Activated B cell treated with CpG ODN at 0.5 μM for 24 hours (primary cell): ENCODE data around the gene KCTD16. TPM values are rescaled to one million over a fixed set of nuclear protein-coding genes. Genes with fewer than 3 reads are reported as not detected.

Source experiments
- ATAC-seq: fragments of 200-7000 bp; cut with Tn5 transposase; one replicate; pipeline ENCODE4 v1.10.0; 2021; ENCODE audit warnings: low read depth, mild to moderate bottlenecking, moderate library complexity
- CTCF ChIA-PET: fragments of 350-600 bp; sonication (Branson Sonifier 250); formaldehyde crosslinking; loops from one replicate; lab custom pipeline; 2021; ENCODE audit warnings: antibody characterized with exemption; lab: Charles Lee
- POLR2A ChIA-PET: fragments of 350-600 bp; sonication (Branson Sonifier 250); formaldehyde crosslinking; loops from one replicate; lab custom pipeline; 2021; ENCODE audit warnings: antibody characterized with exemption; lab: Charles Lee
- DNase-seq: peaks from one replicate; pipeline ENCODE4 v3.0.0; 2022
- H3K27ac Mint-ChIP-seq: one replicate; pipeline ENCODE4 v1.8.0; 2020; ENCODE audit warnings: mixed read lengths
- H3K27me3 Mint-ChIP-seq: one replicate; pipeline ENCODE4 v1.8.0; 2021; ENCODE audit warnings: mixed read lengths
- H3K36me3 Mint-ChIP-seq: one replicate; pipeline ENCODE4 v1.8.0; 2021; ENCODE audit warnings: low read depth, mixed read lengths
- H3K4me1 Mint-ChIP-seq: one replicate; pipeline ENCODE4 v1.8.0; 2021; ENCODE audit warnings: mixed read lengths
- H3K4me3 Mint-ChIP-seq: one replicate; pipeline ENCODE4 v1.8.0; 2020; ENCODE audit warnings: mild to moderate bottlenecking, mixed read lengths
- H3K9me3 Mint-ChIP-seq: one replicate; pipeline ENCODE4 v1.8.0; 2020; ENCODE audit warnings: mixed read lengths
- CTCF ChIP-seq: fragments of 200-600 bp; IDR thresholded peaks from one replicate; pipeline ENCODE4 v1.8.0; 2022; ENCODE audit warnings: antibody characterized with exemption, mild to moderate bottlenecking
- intact Hi-C: fragments of 100-400 bp; cut with micrococcal nuclease; formaldehyde crosslinking; loops from one replicate; pipeline ENCODE4 v1.15.1; 2024
- total RNA-seq: library from RNA; stranded (reverse); gene quantifications from 2 replicates; pipeline ENCODE4 v1.2.3, GENCODE V29; 2022

KCTD16 gene
- total RNA-seq, 1 donor from 2014 or later = not detected

GRCh38 chr5:144142139-144142823 lies 28.4 kb upstream of the KCTD16 start:
- intact Hi-C loops = loop anchor here (1.0 kb wide), 3 partner anchors 50 to 1220 kb away; no protein-coding TSS in a partner anchor
- peak; percentile 90 for ATAC-seq

GRCh38 chr5:144142824-144143162 lies 27.9 kb upstream of the KCTD16 start:
- TF ChIP-seq CTCF = no peak
- ATAC-seq (no peak), DNase-seq (no peak)
- H3K4me3 Mint-ChIP-seq = no peak overlapping the region
- H3K36me3 Mint-ChIP-seq = no peaks in the 10 kb centered on the region
- no peaks in the 10 kb centered on the region for H3K9me3 Mint-ChIP-seq
- intact Hi-C loops = loop anchor here (1.0 kb wide), 3 partner anchors 50 to 1220 kb away; no protein-coding TSS in a partner anchor
- ChIA-PET POLR2A (interaction anchor here (0.7 to 1.5 kb wide), 2 partner anchors 28 to 739 kb away, joined by 3 read pairs; partner anchors contain the start of genes KCTD16 and YIPF5), CTCF (interaction anchor here (0.8 to 1.8 kb wide), 4 partner anchors 9 to 49 kb away, joined by 3 to 5 read pairs (median 4); partner anchors contain the start of genes KCTD16 and YIPF5)
- no peak overlapping the region for H3K27ac Mint-ChIP-seq
- no peaks in the 10 kb centered on the region for H3K27me3 Mint-ChIP-seq
- H3K4me1 Mint-ChIP-seq = peaks cover 17% of the 10 kb centered on the region

More at GRCh38 chr5:144142139-144142823, 28.4 kb upstream of the KCTD16 start:
- H3K36me3 Mint-ChIP-seq = no peaks in the 10 kb centered on the region
- no peak for TF ChIP-seq CTCF
- peaks cover 17% of the 10 kb centered on the region for H3K4me1 Mint-ChIP-seq
- ChIA-PET CTCF (interaction anchor here (0.8 to 1.8 kb wide), 4 partner anchors 10 to 49 kb away, joined by 3 to 5 read pairs (median 4); partner anchors contain the start of genes KCTD16 and YIPF5), POLR2A (interaction anchor here (0.7 to 1.5 kb wide), 2 partner anchors 28 to 738 kb away, joined by 3 read pairs; partner anchors contain the start of genes KCTD16 and YIPF5)
- no peaks in the 10 kb centered on the region for H3K9me3 Mint-ChIP-seq
- H3K4me3 Mint-ChIP-seq = no peak overlapping the region
- no peak for DNase-seq
- H3K27ac Mint-ChIP-seq = peak overlapping the region; percentile 74
- no peaks in the 10 kb centered on the region for H3K27me3 Mint-ChIP-seq

GRCh38 chr5:144143625-144144024 lies 27.0 kb upstream of the KCTD16 start:
- ATAC-seq = no peak
- TF ChIP-seq CTCF = no peak
- CTCF ChIA-PET = interaction anchor here (1.5 kb wide), 1 partner anchor 11 kb away, joined by 5 read pairs; no protein-coding TSS in a partner anchor

GRCh38 chr5:144144956-144145751 lies 25.5 kb upstream of the KCTD16 start:
- DNase-seq (no peak), ATAC-seq (no peak)
- no peaks in the 10 kb centered on the region for H3K9me3 Mint-ChIP-seq
- peaks cover 2% of the 10 kb centered on the region for H3K27me3 Mint-ChIP-seq
- no peak overlapping the region for H3K4me3 Mint-ChIP-seq
- POLR2A ChIA-PET = no interaction called here
- no peaks in the 10 kb centered on the region for H3K36me3 Mint-ChIP-seq
- CTCF ChIA-PET = interaction anchor here (0.5 kb wide), 1 partner anchor 1138 kb away, joined by 6 read pairs; no protein-coding TSS in a partner anchor
- no peak overlapping the region for H3K27ac Mint-ChIP-seq
- intact Hi-C loops = no loop called here
- no peak for TF ChIP-seq CTCF
- peaks cover 17% of the 10 kb centered on the region for H3K4me1 Mint-ChIP-seq

More at GRCh38 chr5:144143625-144144024, 27.0 kb upstream of the KCTD16 start:
- Mint-ChIP-seq H3K4me1 (peaks cover 17% of the 10 kb centered on the region), H3K27ac (no peak overlapping the region), H3K36me3 (no peaks in the 10 kb centered on the region), H3K4me3 (no peak overlapping the region), H3K9me3 (no peaks in the 10 kb centered on the region), H3K27me3 (no peaks in the 10 kb centered on the region)
- no peak for DNase-seq
- intact Hi-C loops = no loop called here
- POLR2A ChIA-PET = no interaction called here

- intact Hi-C loops = no loop called here
Measured at GRCh38 chr5:144151026-144151425, 19.6 kb upstream of the KCTD16 start.

More at GRCh38 chr5:144151026-144151425, 19.6 kb upstream of the KCTD16 start:
- Mint-ChIP-seq H3K27me3 (peaks cover 2% of the 10 kb centered on the region), H3K4me1 (no peaks in the 10 kb centered on the region), H3K36me3 (peaks cover 2% of the 10 kb centered on the region), H3K27ac (no peak overlapping the region), H3K9me3 (no peaks in the 10 kb centered on the region), H3K4me3 (no peak overlapping the region)
- CTCF ChIA-PET = no interaction called here
- POLR2A ChIA-PET = no interaction called here
- no peak for ATAC-seq
- TF ChIP-seq CTCF = no peak
- no peak for DNase-seq
